Measurements from ENCODE around the gene RASAL2. TPM values are rescaled to one million over a fixed set of nuclear protein-coding genes. Genes with fewer than 3 reads are reported as not detected.
A peak's percentile ranks its signal among the peaks of the same experiment; 100 is the strongest.

Gene RASAL2
- total RNA-seq, 4 donors from 2014 or later: 26.0 to 51.4 (median 31.0) TPM

GRCh38 chr1:178122283-178122682 is 28.4 kb downstream of the RASAL2 start:
- no peak for TF ChIP-seq CTCF (IDR thresholded peaks at IDR 0.05)
- WGBS, 2 donors: 80 to 93% methylated on average over 1 of the region's 1 CpG
- H3K4me3 ChIP-seq (ENCODE audit: low read depth, poor library complexity, severe bottlenecking): no peak overlapping the region
- DNase-seq (ENCODE audit: low spot score in 2 of 2): no peak
- intact Hi-C loops (cut with DNase I; ENCODE audit: low total_unique reads): no loop called here

- DNase-seq (ENCODE audit: low spot score in 2 of 2): no peak
- no peak for TF ChIP-seq POLR2A (IDR thresholded peaks at IDR 0.05)
- no peak for TF ChIP-seq CTCF (IDR thresholded peaks at IDR 0.05)
- intact Hi-C loops (cut with DNase I; ENCODE audit: low total_unique reads): no loop called here
- H3K4me3 ChIP-seq (ENCODE audit: low read depth, poor library complexity, severe bottlenecking): no peak overlapping the region
Observed at GRCh38 chr1:178124115-178124514, 30.2 kb downstream of the RASAL2 start.

GRCh38 chr1:178126261-178126660 is 32.4 kb downstream of the RASAL2 start:
- intact Hi-C loops (cut with DNase I; ENCODE audit: low total_unique reads): no loop called here
- H3K4me3 ChIP-seq (ENCODE audit: low read depth, poor library complexity, severe bottlenecking): no peak overlapping the region
- DNase-seq (ENCODE audit: low spot score in 2 of 2): no peak
- TF ChIP-seq CTCF (IDR thresholded peaks at IDR 0.05) (no peak), POLR2A (IDR thresholded peaks at IDR 0.05) (no peak)

- DNase-seq (ENCODE audit: low spot score in 2 of 2): peak in 1 of 2 donors; percentile 31
- TF ChIP-seq CTCF (IDR thresholded peaks at IDR 0.05): no peak
- no peak for TF ChIP-seq POLR2A (IDR thresholded peaks at IDR 0.05)
- H3K4me3 ChIP-seq (ENCODE audit: low read depth, poor library complexity, severe bottlenecking): no peak overlapping the region
- intact Hi-C loops (cut with DNase I; ENCODE audit: low total_unique reads): no loop called here
- WGBS, 2 donors: 74 to 75% methylated on average over 1 of the region's 1 CpG
Observed at GRCh38 chr1:178126741-178127185, 32.9 kb downstream of the RASAL2 start.

GRCh38 chr1:178127482-178128191 is 33.7 kb downstream of the RASAL2 start:
- TF ChIP-seq POLR2A (IDR thresholded peaks at IDR 0.05) (no peak), CTCF (IDR thresholded peaks at IDR 0.05) (no peak)
- WGBS, 2 donors: 87 to 97% methylated on average over 2 of the region's 2 CpGs
- intact Hi-C loops (cut with DNase I; ENCODE audit: low total_unique reads): no loop called here
- DNase-seq (ENCODE audit: low spot score in 2 of 2): no peak
- no peak overlapping the region for H3K4me3 ChIP-seq (ENCODE audit: low read depth, poor library complexity, severe bottlenecking)
